Liver (tissue), 9 donors: ENCODE results near the gene KRTAP4-2. TPM values are rescaled to one million over a fixed set of nuclear protein-coding genes. Genes with fewer than 3 reads are reported as not detected.

ENCODE experiments used
- DNase-seq: peaks from one replicate; pipeline ENCODE4 v3.0.0-alpha.2; 2017; ENCODE audit warnings: low spot score
- H3K27ac ChIP-seq, 2 donors: one replicate each; pipeline ENCODE4 v1.7.0; 2013; ENCODE audit warnings: inconsistent platforms in 2 of 2, low read length in 2 of 2, control low read depth in 1 of 2, low read depth in 1 of 2, mild to moderate bottlenecking in 1 of 2
- H3K27me3 ChIP-seq, 4 donors: one replicate each; pipeline versions ENCODE4 v1.6.1 to v1.7.0; 2013; ENCODE audit warnings: low read length in 3 of 4, inconsistent platforms in 1 of 4, mild to moderate bottlenecking in 1 of 4, moderate library complexity in 1 of 4; ENCODE audit not compliant: control insufficient read depth in 4 of 4, insufficient read depth in 4 of 4
- H3K36me3 ChIP-seq, 4 donors: one replicate each; pipeline versions ENCODE4 v1.6.1 to v1.7.0; 2013; ENCODE audit warnings: low read length in 3 of 4, mild to moderate bottlenecking in 3 of 4, low read depth in 1 of 4, moderate library complexity in 1 of 4; ENCODE audit not compliant: control insufficient read depth in 4 of 4, insufficient read depth in 3 of 4
- H3K4me1 ChIP-seq, 4 donors: one replicate each; pipeline versions ENCODE4 v1.6.1 to v1.7.0; 2013; ENCODE audit warnings: low read length in 3 of 4, mild to moderate bottlenecking in 3 of 4, moderate library complexity in 1 of 4; ENCODE audit not compliant: control insufficient read depth in 4 of 4, insufficient read depth in 4 of 4
- H3K4me3 ChIP-seq, 3 donors: one replicate each; pipeline versions ENCODE4 v1.6.1 to v1.7.0; 2013; ENCODE audit warnings: low read length in 3 of 3, control low read depth in 1 of 3, low read depth in 1 of 3, mild to moderate bottlenecking in 1 of 3
- H3K9ac ChIP-seq, 2 donors: one replicate each; pipeline ENCODE4 v1.7.0; 2013; ENCODE audit warnings: low read length in 2 of 2, mild to moderate bottlenecking in 2 of 2, moderate library complexity in 2 of 2, control low read depth in 1 of 2, low read depth in 1 of 2
- H3K9me3 ChIP-seq, 4 donors: one replicate each; pipeline versions ENCODE4 v1.6.1 to v1.7.0; 2013; ENCODE audit warnings: low read length in 3 of 4; ENCODE audit not compliant: control insufficient read depth in 4 of 4
- ATF3 ChIP-seq: IDR thresholded peaks from 2 replicates; pipeline ENCODE4 v1.6.1; 2016; ENCODE audit warnings: antibody characterized with exemption
- CTCF ChIP-seq: fragments of 150-350 bp; IDR thresholded peaks from 2 replicates; pipeline ENCODE4 v1.5.1; 2017; ENCODE audit warnings: improper control_type of control experiment, low read depth, low read length; ENCODE audit not compliant: missing input control
- EGR1 ChIP-seq, 2 donors: IDR thresholded peaks; 2 replicates each; pipeline ENCODE4 v1.6.1; 2016 to 2018; ENCODE audit warnings: antibody characterized with exemption in 2 of 2, low read depth in 2 of 2
- FOXA1 ChIP-seq: IDR thresholded peaks from 2 replicates; pipeline ENCODE4 v1.6.1; 2016; ENCODE audit warnings: antibody characterized with exemption
- FOXA2 ChIP-seq: IDR thresholded peaks from 2 replicates; pipeline ENCODE4 v1.6.1; 2016; ENCODE audit warnings: antibody characterized with exemption
- GABPA ChIP-seq, 2 donors: IDR thresholded peaks in 1 of 2; conservative IDR thresholded peaks in 1 of 2; 2 replicates each; pipeline ENCODE4 v1.6.1; 2016; ENCODE audit warnings: antibody characterized with exemption in 2 of 2, mild to moderate bottlenecking in 1 of 2, moderate library complexity in 1 of 2
- HNF4A ChIP-seq, 2 donors: conservative IDR thresholded peaks; 2 replicates each; pipeline ENCODE4 v1.6.1; 2016; ENCODE audit warnings: antibody characterized with exemption in 2 of 2, mild to moderate bottlenecking in 2 of 2
- MAX ChIP-seq: IDR thresholded peaks from 2 replicates; pipeline ENCODE4 v1.6.1; 2016; ENCODE audit warnings: antibody characterized with exemption
- NR2F2 ChIP-seq: IDR thresholded peaks from 2 replicates; pipeline ENCODE4 v1.6.1; 2016; ENCODE audit warnings: antibody characterized with exemption
- RAD21 ChIP-seq, 2 donors: IDR thresholded peaks; 2 replicates each; pipeline ENCODE4 v1.6.1; 2016; ENCODE audit warnings: antibody characterized with exemption in 2 of 2, mild to moderate bottlenecking in 2 of 2
- REST ChIP-seq: IDR thresholded peaks from 2 replicates; pipeline ENCODE4 v1.6.1; 2016; ENCODE audit warnings: antibody characterized with exemption, mild to moderate bottlenecking
- RXRA ChIP-seq, 2 donors: IDR thresholded peaks; 2 replicates each; pipeline ENCODE4 v1.6.1; 2017 to 2018; ENCODE audit warnings: antibody characterized with exemption in 2 of 2, mild to moderate bottlenecking in 1 of 2
- SP1 ChIP-seq: IDR thresholded peaks from 2 replicates; pipeline ENCODE4 v1.6.1; 2018; ENCODE audit warnings: antibody characterized with exemption, mild to moderate bottlenecking
- TAF1 ChIP-seq: conservative IDR thresholded peaks from 2 replicates; pipeline ENCODE4 v1.6.1; 2016; ENCODE audit warnings: antibody characterized with exemption, mild to moderate bottlenecking
- YY1 ChIP-seq: IDR thresholded peaks from 2 replicates; pipeline ENCODE4 v1.6.1; 2016; ENCODE audit warnings: antibody characterized with exemption, mild to moderate bottlenecking
- WGBS: extraction: QIAGEN DNeasy Blood & Tissue Kit; methylation state at CpG from one replicate; pipeline ENCODE4 v1.1.7; 2013; 5-methylcytosine and 5-hydroxymethylcytosine counted together
- polyA plus RNA-seq, 2 donors: library from polyadenylated mRNA; stranded (reverse) in 1 of 2; unstranded in 1 of 2; fragments of 200-250 nt in 1 of 2; fragments of >200 nt in 1 of 2; fragmentation: Nextera tagmentation in 1 of 2; extraction: Ambion mirVana in 1 of 2; gene quantifications; one replicate each; pipeline versions ENCODE4 v1.2.1 to v1.2.3, GENCODE V29; 2013 to 2015
- total RNA-seq, 2 donors: library from RNA; depleted of rRNA; stranded (reverse); fragments of >200 nt; gene quantifications; one replicate each; pipeline ENCODE4 v1.2.3, GENCODE V29; 2014
- TF ChIP-seq, protein P1 (sequence below): IDR thresholded peaks from 2 replicates; pipeline ENCODE4 v1.6.1; 2016; ENCODE audit warnings: antibody characterized with exemption
- donor health status: healthy.
- donor health status: healthy.
- donor health status: healthy.
- donor health status: healthy.
- donor health status: healthy.

The KRTAP4-2 gene
- total and polyA plus RNA-seq, 4 donors = not detected

DNA sequence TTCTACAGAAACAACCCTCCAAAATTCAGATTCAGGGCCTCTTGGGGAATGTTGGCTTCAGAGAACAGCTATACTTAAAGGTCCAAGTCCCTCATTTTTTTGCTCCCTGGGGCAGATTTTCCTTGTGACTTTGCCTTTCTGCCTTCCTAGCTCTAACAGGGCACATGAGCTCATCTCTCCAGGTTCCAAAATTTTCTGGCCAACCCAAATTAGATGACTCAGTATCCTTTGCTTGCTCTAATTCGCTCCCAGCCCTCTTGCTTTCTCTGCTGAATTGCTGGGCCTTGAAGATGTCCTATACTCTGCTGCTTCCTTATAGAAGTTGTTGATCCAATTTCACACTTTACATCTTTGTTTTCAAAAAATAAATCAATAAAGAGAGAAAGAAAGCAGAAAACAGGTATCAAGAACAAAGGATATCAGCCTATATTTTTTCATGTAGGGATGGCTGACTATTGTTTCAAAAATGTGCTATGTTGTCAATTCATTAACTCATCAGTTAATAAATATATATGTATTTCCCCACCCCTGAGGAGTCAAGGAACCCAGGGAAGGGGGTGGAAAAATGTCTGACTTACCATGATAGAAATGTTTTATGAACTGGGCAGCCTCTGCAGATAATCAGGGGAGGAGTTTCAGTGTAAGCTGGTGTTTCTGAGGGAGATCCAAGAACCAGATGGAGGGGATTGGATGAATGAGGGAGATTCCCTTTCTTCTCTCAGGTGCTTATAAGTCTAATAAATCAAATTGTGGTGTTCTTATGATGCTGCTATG is 1.0 kb upstream of the KRTAP4-2 start:
- Histone ChIP-seq H3K9ac (no peak overlapping the region), H3K4me3 (no peak overlapping the region), H3K27me3 (peaks cover 0 to 5% (median 0%) of the 10 kb centered on the region in 4 donors), H3K27ac (no peak overlapping the region), H3K9me3 (no peaks in the 10 kb centered on the region), H3K4me1 (no peaks in the 10 kb centered on the region), H3K36me3 (no peaks in the 10 kb centered on the region)
- WGBS = 89% methylated on average over 1 of the region's 1 CpG
- TF ChIP-seq REST = no peak
- no peak for TF ChIP-seq RAD21 (IDR thresholded peaks at IDR 0.05)
- no peak for TF ChIP-seq CTCF
- TF ChIP-seq FOXA2 = no peak
- TF ChIP-seq MAX = no peak
- no peak for TF ChIP-seq NR2F2
- TF ChIP-seq EGR1 (IDR thresholded peaks at IDR 0.05; ENCODE audit: low read depth in 2 of 2) = no peak
- TF ChIP-seq, protein P1, sequence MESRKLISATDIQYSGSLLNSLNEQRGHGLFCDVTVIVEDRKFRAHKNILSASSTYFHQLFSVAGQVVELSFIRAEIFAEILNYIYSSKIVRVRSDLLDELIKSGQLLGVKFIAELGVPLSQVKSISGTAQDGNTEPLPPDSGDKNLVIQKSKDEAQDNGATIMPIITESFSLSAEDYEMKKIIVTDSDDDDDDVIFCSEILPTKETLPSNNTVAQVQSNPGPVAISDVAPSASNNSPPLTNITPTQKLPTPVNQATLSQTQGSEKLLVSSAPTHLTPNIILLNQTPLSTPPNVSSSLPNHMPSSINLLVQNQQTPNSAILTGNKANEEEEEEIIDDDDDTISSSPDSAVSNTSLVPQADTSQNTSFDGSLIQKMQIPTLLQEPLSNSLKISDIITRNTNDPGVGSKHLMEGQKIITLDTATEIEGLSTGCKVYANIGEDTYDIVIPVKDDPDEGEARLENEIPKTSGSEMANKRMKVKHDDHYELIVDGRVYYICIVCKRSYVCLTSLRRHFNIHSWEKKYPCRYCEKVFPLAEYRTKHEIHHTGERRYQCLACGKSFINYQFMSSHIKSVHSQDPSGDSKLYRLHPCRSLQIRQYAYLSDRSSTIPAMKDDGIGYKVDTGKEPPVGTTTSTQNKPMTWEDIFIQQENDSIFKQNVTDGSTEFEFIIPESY = no peak
- no peak for TF ChIP-seq HNF4A (conservative IDR thresholded peaks at IDR 0.05)
- TF ChIP-seq TAF1 = no peak
- no peak for TF ChIP-seq ATF3
- TF ChIP-seq SP1 = no peak
- no peak for TF ChIP-seq YY1
- no peak for TF ChIP-seq FOXA1
- no peak for DNase-seq

DNA sequence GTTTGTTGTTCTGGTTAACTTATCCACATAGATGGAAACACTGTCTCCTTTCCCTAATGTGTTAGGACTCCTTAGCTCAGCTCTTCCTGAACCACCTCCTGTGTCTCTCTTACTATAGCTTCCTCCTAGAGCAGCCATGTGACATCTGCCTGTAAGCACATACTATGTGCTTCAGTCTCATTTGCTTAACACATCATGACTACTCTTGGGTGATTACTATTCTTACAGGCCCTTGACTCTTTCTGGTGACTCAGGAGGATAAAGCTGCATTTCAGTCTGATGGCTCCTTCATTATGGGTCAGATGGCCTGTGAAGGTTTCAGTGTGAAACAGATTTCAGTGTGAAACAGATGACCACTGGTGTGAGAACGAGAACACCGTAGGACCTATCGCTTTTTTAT is 320 bp upstream of the KRTAP4-2 start:
- H3K27me3 ChIP-seq = peaks cover 0 to 3% (median 0%) of the 10 kb centered on the region in 4 donors
- H3K4me3 ChIP-seq = no peak overlapping the region
- no peaks in the 10 kb centered on the region for H3K36me3 ChIP-seq
- H3K9me3 ChIP-seq = no peaks in the 10 kb centered on the region
- no peak for TF ChIP-seq FOXA1
- TF ChIP-seq RXRA (IDR thresholded peaks at IDR 0.05) = no peak
- no peak for TF ChIP-seq YY1
- no peak for TF ChIP-seq GABPA (IDR thresholded peaks at IDR 0.05 in 1 of 2, conservative IDR thresholded peaks at IDR 0.05 in 1 of 2)
- TF ChIP-seq HNF4A (conservative IDR thresholded peaks at IDR 0.05) = no peak
- TF ChIP-seq SP1 = no peak
- TF ChIP-seq NR2F2 = no peak
- no peak for TF ChIP-seq CTCF
- no peak for TF ChIP-seq MAX
- TF ChIP-seq TAF1 = no peak
- no peaks in the 10 kb centered on the region for H3K4me1 ChIP-seq
- DNase-seq = no peak
- 96% methylated on average over 3 of the region's 3 CpGs for WGBS
- no peak overlapping the region for H3K9ac ChIP-seq
- no peak overlapping the region for H3K27ac ChIP-seq
